ENCODE results near the gene VKORC1. TPM values are rescaled to one million over a fixed set of nuclear protein-coding genes. Genes with fewer than 3 reads are reported as not detected.

VKORC1 gene
- total RNA-seq, 2 experiments from 2014 or later: 66.0 to 66.1 TPM

DNA sequence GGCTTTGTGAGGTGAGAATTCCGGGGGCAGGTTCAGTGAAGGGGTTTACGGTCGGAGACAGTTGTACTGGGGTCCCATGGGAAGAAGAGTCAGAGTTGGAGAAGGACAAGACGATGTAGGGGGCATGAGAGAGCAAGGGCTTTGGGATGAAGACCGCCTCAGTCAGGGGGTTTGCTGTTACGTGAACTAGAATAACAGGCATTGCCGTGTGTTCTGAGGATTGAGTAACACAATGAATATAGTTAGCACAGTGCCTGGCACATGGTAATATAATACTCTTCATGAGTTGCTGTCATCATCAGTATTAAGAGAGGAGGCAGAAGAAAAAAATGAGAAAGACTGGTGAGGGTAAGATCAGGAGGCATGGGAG lies 19.8 kb downstream of the VKORC1 start:
- POLR2A ChIA-PET: interaction anchor here (1.2 to 3.5 kb wide), 22 partner anchors 9 to 799 kb away, joined by 3 to 43 read pairs (median 9); partner anchors contain the start of genes ARMC5, FUS, KAT8 and PRSS53
- Mint-ChIP-seq H3K9me3 (no peaks in the 10 kb centered on the region), H3K4me1 (peaks cover 38% of the 10 kb centered on the region), H3K4me3 (peak overlapping the region; percentile 96), H3K27me3 (no peaks in the 10 kb centered on the region), H3K27ac (peak overlapping the region; percentile 93), H3K36me3 (ENCODE audit: low read depth) (peaks cover 51% of the 10 kb centered on the region)
- CTCF ChIA-PET: interaction anchor here (0.7 to 2.7 kb wide), 9 partner anchors 18 to 794 kb away, joined by 3 to 18 read pairs (median 6); partner anchors contain the start of genes KAT8, VKORC1 and ZNF843
- DNase-seq: no peak

DNA sequence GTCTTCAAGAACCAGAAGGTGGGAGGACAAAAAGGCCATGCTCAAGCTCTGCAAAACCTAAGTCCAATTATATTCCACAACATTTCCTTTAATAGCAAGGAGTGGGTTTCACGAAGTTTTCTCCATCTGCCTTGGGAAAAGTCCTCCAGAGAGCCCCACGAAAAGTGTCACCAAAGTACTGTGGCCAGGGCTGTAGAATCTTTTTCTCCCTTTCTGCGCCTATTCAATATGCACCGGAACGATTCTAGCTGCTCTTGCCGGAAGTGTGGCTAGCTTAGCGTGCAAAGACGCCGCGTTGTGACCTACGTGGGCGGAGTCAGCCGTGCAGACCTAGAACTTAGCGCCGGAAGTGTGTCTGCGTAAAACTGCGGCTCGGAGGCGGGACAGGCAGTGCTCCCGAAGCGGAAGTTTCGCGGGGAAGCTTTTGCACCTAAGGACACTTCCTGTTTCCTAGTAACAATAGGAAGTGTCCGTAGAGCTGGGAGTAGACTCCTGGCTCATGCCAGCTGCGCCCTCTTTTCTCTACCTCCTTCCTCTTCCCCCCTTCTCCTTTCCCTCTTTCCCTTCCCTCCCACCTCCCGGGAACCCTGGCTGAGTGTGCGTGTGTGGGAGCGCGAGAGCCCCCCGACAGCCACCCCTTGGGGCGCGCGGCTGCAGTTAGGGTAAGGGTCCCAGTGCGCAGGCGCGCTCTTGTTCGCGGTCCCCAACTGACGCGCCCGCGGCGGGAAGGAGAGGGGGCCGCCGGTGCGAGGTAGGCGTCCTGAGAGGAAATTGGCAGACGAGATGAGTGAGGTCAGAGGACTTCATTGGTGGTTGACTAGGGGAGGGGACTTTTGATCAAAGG lies 20.4 kb downstream of the VKORC1 start, which contains the start of the genes ZNF646 and ZNF668:
TSS of gene ZNF646 (plus strand) at position 453 of the 844 bp plus-strand sequence. CDS start 1,903 bp downstream, outside the sequence.
TSS of gene ZNF668 (minus strand) at position 271 of the 844 bp plus-strand sequence. CDS start 9,781 bp downstream, outside the sequence.
- Mint-ChIP-seq H3K27me3 (no peaks in the 10 kb centered on the region), H3K36me3 (ENCODE audit: low read depth) (peaks cover 45% of the 10 kb centered on the region), H3K4me1 (peaks cover 39% of the 10 kb centered on the region), H3K9me3 (no peaks in the 10 kb centered on the region), H3K27ac (peak within 1 kb of the TSS; percentile 94), H3K4me3 (peak within 1 kb of the TSS; percentile 97)
- POLR2A ChIA-PET: interaction anchor here (0.8 to 3.5 kb wide), 34 partner anchors 10 to 800 kb away, joined by 3 to 43 read pairs (median 6); partner anchors contain the start of genes ARMC5, FUS, HSD3B7 and KAT8
- DNase-seq: peak; percentile 99
- CTCF ChIA-PET: interaction anchor here (0.6 to 2.7 kb wide), 14 partner anchors 9 to 795 kb away, joined by 3 to 18 read pairs (median 4); partner anchors contain the start of genes KAT8, VKORC1 and ZNF843

DNA sequence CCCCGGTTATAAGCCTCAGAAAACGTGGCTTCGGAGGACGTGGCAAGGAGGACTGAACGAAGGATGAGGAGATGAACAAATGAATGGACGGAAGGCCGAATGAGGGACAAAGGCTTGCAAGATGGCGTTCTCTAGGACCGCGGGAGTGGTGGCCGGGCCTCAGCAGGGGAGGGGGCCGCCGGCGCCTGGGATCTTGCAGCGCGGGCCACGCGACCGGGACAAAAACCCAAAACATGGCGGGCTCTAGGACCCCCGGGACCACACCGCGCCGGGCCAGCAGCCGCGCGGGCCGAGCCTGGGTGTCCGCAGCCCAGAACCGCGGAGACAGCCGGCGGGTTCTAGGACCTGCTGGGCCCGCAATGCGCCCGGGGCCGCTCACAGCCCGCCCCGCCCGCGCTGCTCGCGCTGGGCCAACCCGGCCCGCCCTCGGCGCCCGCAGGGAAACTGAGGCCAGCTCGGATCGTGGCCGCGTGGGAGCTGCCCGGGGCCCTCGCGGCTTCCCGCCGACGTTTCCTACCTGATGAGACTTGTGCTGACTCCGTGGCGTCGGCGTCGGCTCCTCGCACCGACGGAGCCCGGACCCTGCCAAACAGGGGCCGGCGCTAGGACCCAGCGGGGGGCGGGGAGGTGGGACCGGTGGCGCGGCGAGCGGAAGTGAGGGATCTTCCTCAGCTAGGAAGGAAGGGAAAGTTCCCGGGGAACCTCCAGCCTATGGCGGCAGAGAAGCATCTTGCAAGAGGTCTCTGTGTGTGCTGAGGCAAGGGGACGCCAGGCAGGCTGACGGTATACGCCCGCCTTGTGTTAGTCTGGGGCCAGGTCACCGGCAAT lies 21.2 kb downstream of the VKORC1 start:
- Mint-ChIP-seq H3K4me1 (peaks cover 37% of the 10 kb centered on the region), H3K4me3 (peak overlapping the region; percentile 97), H3K27me3 (no peaks in the 10 kb centered on the region), H3K27ac (peak overlapping the region; percentile 94), H3K36me3 (ENCODE audit: low read depth) (peaks cover 37% of the 10 kb centered on the region), H3K9me3 (no peaks in the 10 kb centered on the region)
- CTCF ChIA-PET: interaction anchor here (0.6 to 2.7 kb wide), 15 partner anchors 8 to 796 kb away, joined by 3 to 18 read pairs (median 4); partner anchors contain the start of genes KAT8, VKORC1 and ZNF843
- POLR2A ChIA-PET: interaction anchor here (0.8 to 3.5 kb wide), 35 partner anchors 9 to 801 kb away, joined by 3 to 43 read pairs (median 6); partner anchors contain the start of genes ARMC5, FUS, HSD3B7 and KAT8
- DNase-seq: peak; percentile 91

DNA sequence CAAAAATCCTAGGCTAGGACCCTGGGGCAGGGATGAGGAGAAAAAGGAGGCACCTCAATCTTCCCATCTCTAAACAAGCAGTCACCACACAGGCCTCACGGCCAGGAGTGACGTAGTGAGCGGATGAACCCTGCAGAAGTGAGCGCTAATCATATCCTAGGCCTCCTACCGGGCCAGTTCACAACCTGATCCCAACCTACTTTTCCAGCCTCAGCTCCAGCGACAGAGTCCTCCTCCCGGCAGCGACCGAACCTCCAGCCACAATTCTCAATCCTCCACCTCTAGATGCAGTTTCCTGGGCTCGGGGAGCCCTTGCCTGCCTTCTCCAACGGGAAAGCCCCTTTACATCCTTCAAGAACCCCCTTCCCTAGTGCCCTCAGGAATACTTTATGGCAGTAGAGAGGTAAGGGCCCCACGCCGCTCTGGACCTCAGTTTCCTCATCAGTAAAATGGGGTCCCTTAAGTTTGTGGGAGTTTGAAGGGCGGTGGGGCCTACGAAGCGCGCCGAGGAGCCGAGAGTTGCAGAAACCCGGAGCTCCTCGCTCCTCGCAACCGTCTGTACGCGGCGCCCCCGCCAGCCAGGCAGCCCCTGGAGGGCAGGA lies 22.0 kb downstream of the VKORC1 start:
- H3K27ac Mint-ChIP-seq: peak overlapping the region; percentile 94
- no peaks in the 10 kb centered on the region for H3K9me3 Mint-ChIP-seq
- no peaks in the 10 kb centered on the region for H3K27me3 Mint-ChIP-seq
- POLR2A ChIA-PET: interaction anchor here (1.0 to 3.5 kb wide), 18 partner anchors 9 to 386 kb away, joined by 3 to 43 read pairs (median 10); partner anchors contain the start of genes ARMC5, FUS, HSD3B7 and KAT8
- peak; percentile 61 for DNase-seq
- peaks cover 35% of the 10 kb centered on the region for H3K4me1 Mint-ChIP-seq
- H3K4me3 Mint-ChIP-seq: peak overlapping the region; percentile 97
- H3K36me3 Mint-ChIP-seq (ENCODE audit: low read depth): peaks cover 29% of the 10 kb centered on the region
- CTCF ChIA-PET: interaction anchor here (1.0 to 2.7 kb wide), 6 partner anchors 20 to 796 kb away, joined by 3 to 18 read pairs (median 8); no protein-coding TSS in a partner anchor

DNA sequence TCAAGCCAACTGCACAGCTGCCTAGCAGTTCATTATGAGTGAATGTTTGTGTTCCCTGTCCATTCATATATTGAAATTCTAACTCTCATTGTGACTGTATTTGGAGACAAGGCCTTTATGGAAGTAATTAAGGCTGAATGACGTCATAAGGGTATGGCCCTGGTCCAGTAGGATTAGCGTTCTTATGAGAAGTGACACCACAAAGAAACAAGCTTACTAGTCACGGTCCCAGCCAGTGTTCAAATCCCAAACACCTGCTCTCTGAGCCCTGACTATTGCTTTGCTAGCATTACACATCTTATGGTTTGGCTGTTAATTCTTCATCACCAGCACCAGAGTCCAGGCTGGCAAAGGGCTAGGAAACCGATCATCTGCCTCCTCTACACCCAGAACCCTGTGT lies 22.7 kb downstream of the VKORC1 start:
- H3K27ac Mint-ChIP-seq: peak overlapping the region; percentile 94
- CTCF ChIA-PET: interaction anchor here (2.3 to 2.7 kb wide), 2 partner anchors 70 to 88 kb away, joined by 8 to 11 read pairs; no protein-coding TSS in a partner anchor
- DNase-seq: no peak
- POLR2A ChIA-PET: interaction anchor here (1.1 to 3.5 kb wide), 4 partner anchors 38 to 386 kb away, joined by 3 to 29 read pairs (median 7); partner anchors contain the start of gene STX4
- no peaks in the 10 kb centered on the region for H3K27me3 Mint-ChIP-seq
- H3K9me3 Mint-ChIP-seq: no peaks in the 10 kb centered on the region
- H3K36me3 Mint-ChIP-seq (ENCODE audit: low read depth): peaks cover 22% of the 10 kb centered on the region
- H3K4me3 Mint-ChIP-seq: peak overlapping the region; percentile 97
- peaks cover 37% of the 10 kb centered on the region for H3K4me1 Mint-ChIP-seq

DNA sequence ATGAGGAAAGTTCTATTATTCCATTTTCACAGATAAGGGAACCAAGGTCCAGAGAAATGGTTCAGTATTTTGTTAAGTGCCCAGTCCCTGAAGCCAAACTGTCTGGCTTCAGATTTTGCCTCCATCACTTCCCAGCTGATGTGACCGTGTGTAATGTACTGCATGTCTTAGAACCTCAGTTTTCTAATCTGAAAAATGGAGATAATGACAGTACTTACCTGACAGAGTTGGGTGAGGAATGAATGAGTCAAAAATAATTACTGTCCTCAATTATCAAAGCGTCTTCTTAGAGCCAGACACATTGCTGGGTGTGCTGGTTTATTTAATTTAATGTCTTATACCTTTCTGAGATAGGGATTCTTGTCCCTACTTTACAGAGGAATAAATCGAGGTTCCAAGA lies 27.3 kb downstream of the VKORC1 start:
- ChIA-PET CTCF (interaction anchor here (1.0 to 1.8 kb wide), 3 partner anchors 75 to 133 kb away, joined by 3 to 5 read pairs (median 3); partner anchors contain the start of gene HSD3B7), POLR2A (interaction anchor here (0.5 to 2.7 kb wide), 2 partner anchors 33 to 83 kb away, joined by 3 to 9 read pairs; partner anchors contain the start of gene STX4)
- Mint-ChIP-seq H3K27me3 (no peaks in the 10 kb centered on the region), H3K27ac (no peak overlapping the region), H3K36me3 (ENCODE audit: low read depth) (peaks cover 23% of the 10 kb centered on the region), H3K4me1 (peaks cover 54% of the 10 kb centered on the region), H3K4me3 (no peak overlapping the region), H3K9me3 (no peaks in the 10 kb centered on the region)
- DNase-seq: no peak

DNA sequence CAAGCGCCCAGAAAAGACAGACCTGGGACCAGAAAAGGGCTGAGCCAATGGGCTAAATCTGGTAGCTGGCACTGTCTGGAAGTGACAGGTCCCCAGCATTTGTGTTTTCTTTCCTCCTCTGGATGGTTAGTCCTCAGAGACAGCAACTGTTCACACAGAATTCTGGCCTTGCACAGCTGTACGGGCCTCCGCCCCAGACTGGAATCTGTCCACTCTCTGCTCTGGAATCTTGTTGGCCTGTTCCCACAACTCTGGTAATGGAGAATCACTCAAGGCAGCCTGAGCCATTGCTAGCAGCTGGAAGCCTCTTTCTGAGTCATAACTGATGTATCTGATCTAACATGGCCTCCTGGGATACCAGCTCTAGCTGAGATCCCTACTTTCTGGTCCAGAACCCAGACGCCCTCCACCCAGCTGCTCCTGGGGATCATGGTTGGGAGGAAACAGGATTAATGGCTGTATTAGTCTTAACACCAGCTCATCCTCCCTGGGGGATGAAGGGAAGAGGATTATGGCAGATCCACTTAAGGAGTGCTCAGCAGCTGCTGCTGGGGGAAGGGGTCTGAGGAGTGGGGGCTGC lies 29.6 kb downstream of the VKORC1 start:
- Mint-ChIP-seq H3K27ac (peak overlapping the region; percentile 93), H3K4me1 (peaks cover 47% of the 10 kb centered on the region), H3K9me3 (no peaks in the 10 kb centered on the region), H3K27me3 (no peaks in the 10 kb centered on the region), H3K4me3 (peak overlapping the region; percentile 66), H3K36me3 (ENCODE audit: low read depth) (peaks cover 41% of the 10 kb centered on the region)
- DNase-seq: no peak
- POLR2A ChIA-PET: interaction anchor here (0.9 to 3.2 kb wide), 3 partner anchors 9 to 52 kb away, joined by 3 to 34 read pairs (median 5); partner anchors contain the start of genes KAT8, ZNF646 and ZNF668
- CTCF ChIA-PET: interaction anchor here (1.1 to 1.9 kb wide), 2 partner anchors 9 to 77 kb away, joined by 3 to 6 read pairs; partner anchors contain the start of genes ZNF646 and ZNF668

DNA sequence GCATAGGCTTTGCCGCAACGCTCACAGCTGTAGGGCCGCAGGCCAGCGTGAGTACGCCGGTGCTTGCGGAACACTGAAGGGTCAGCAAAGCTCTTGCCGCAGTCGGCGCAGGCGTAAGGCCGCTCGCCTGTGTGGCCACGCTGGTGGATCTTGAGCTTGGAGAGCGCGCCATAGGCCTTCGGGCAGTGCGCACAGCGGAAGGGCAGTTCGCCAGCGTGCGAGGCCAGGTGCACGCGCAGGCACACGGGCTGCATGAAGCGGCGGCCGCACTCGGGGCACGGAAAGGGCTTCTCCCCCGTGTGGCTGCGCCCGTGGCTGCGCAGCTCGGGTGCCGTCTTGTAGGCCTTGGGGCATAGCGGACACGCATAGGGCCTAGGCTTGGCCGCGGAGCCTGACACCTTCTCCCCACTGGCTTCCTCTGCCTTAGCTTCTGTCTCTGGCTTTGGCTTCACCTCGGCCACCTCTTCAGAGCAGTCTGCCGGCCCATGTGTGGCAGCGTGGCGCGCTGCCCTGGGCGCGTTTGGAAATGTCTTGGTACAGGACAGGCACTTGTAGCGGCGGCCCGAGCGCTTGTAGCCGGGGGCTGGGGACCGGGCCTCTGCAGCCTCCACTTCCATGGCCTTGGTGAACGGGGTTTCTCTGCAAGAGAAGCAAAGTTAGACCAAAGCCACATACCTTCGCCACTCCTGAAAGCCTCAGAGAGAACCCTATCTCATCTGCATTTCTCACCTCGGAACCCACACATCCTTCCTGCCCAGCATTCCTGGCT lies 30.6 kb downstream of the VKORC1 start:
- H3K27me3 Mint-ChIP-seq: no peaks in the 10 kb centered on the region
- peak; percentile 54 for DNase-seq
- ChIA-PET POLR2A (interaction anchor here (0.9 to 3.2 kb wide), 6 partner anchors 10 to 116 kb away, joined by 3 to 34 read pairs (median 4); partner anchors contain the start of genes FUS, KAT8, VKORC1 and ZNF646), CTCF (interaction anchor here (1.1 to 1.9 kb wide), 3 partner anchors 10 to 78 kb away, joined by 3 to 6 read pairs (median 3); partner anchors contain the start of genes ZNF646 and ZNF668)
- peaks cover 43% of the 10 kb centered on the region for H3K4me1 Mint-ChIP-seq
- H3K4me3 Mint-ChIP-seq: peak overlapping the region; percentile 66
- H3K9me3 Mint-ChIP-seq: no peaks in the 10 kb centered on the region
- H3K27ac Mint-ChIP-seq: peak overlapping the region; percentile 93
- peaks cover 44% of the 10 kb centered on the region for H3K36me3 Mint-ChIP-seq (ENCODE audit: low read depth)

DNA sequence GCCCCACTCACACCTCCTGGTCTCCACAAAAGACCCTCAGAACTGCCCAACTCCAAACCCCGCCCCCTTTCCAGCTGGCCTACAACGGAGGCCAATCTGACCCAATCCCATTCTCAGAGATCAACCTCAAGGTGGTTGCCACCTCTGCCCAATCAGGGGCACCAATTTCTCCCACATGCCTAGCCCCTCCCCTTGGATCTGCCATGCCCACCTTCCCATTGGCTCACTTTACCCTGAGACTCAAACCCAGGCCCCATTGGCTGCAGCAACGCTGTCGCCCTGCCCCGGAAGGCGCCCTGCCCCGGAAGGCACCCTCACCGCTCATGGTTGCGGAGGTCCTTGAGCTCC lies 31.1 kb downstream of the VKORC1 start:
- ChIA-PET POLR2A (interaction anchor here (0.9 to 3.2 kb wide), 6 partner anchors 10 to 116 kb away, joined by 3 to 34 read pairs (median 4); partner anchors contain the start of genes FUS, KAT8, VKORC1 and ZNF646), CTCF (interaction anchor here (1.2 kb wide), 1 partner anchor 14 kb away, joined by 3 read pairs; no protein-coding TSS in a partner anchor)
- no peak for DNase-seq
- peaks cover 44% of the 10 kb centered on the region for H3K36me3 Mint-ChIP-seq (ENCODE audit: low read depth)
- no peaks in the 10 kb centered on the region for H3K9me3 Mint-ChIP-seq
- no peaks in the 10 kb centered on the region for H3K27me3 Mint-ChIP-seq
- H3K27ac Mint-ChIP-seq: peak overlapping the region; percentile 93
- peak overlapping the region; percentile 66 for H3K4me3 Mint-ChIP-seq
- H3K4me1 Mint-ChIP-seq: peaks cover 43% of the 10 kb centered on the region

- Mint-ChIP-seq H3K27ac (no peak overlapping the region), H3K4me1 (peaks cover 41% of the 10 kb centered on the region), H3K4me3 (no peak overlapping the region), H3K27me3 (no peaks in the 10 kb centered on the region), H3K9me3 (no peaks in the 10 kb centered on the region), H3K36me3 (ENCODE audit: low read depth) (peaks cover 44% of the 10 kb centered on the region)
- ChIA-PET POLR2A (no interaction called here), CTCF (interaction anchor here (0.7 kb wide), 1 partner anchor 80 kb away, joined by 5 read pairs; no protein-coding TSS in a partner anchor)
- no peak for DNase-seq
Observed at GRCh38 chr16:31061813-31062440, 32.7 kb downstream of the VKORC1 start.
